Stimulated activated CD4-positive, alpha-beta T cell treated with anti-CD3 and anti-CD28 coated beads, TNF-alpha, amount 100 ng/mL, for 4 hours (primary cell): ENCODE data around the gene CACNB2.

Experiments used
- DNase-seq, 3 experiments: peaks; one replicate each; pipeline ENCODE4 v3.0.0-alpha.2; 2020; ENCODE audit warnings: low read depth in 3 of 3

The CACNB2 gene

GRCh38 chr10:18334116-18334867 lies 194.1 kb downstream of the CACNB2 start:
- no peak for DNase-seq

DNA sequence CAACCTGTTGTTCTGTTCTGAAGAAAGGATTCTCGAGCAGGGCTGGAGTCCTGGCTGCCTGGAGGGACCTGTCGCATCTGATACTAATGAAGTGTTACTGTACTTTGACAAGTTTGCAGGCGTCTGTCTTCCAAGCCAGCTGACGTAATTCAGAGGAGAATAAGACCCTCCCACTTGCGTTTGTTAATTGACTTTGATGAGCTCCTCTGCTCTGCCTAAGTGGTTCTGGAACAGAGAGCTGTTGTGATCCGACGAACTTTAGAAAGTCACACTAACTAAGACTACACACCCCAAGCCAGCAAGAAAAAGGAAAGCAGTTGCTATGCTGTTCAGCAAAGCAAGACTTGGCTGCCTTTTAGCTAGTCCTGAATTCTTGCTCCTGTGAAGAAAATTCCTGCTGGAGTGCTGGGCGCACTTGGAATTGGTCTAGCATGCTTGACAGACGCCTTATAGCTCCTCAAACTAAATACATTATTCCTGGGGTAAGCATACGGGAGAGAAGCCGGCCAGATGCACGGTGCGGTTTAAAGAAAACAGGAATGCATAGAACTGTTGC lies 200.3 kb downstream of the CACNB2 start:
- no peak for DNase-seq

DNA sequence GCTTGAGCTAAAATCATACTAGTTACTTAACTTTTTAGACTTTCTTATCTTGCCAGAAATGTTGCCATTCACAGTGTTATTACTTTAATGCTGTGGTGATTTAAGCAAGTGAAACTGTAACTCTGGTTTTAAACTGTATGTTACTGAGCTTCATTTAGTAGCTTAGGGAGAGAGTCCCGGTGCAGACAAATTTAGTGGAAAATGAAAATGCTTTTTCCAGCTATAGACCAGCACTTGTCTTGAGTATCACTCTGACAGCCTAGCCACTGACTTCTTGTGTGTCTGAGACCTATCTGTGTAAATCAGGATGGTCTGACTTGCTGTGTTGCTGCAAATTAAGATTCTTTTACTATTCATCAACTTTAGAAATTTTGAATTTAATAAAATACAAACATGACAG lies 200.8 kb downstream of the CACNB2 start:
- DNase-seq = no peak

- DNase-seq = no peak
Measured at GRCh38 chr10:18343573-18343972, 203.3 kb downstream of the CACNB2 start.

DNA sequence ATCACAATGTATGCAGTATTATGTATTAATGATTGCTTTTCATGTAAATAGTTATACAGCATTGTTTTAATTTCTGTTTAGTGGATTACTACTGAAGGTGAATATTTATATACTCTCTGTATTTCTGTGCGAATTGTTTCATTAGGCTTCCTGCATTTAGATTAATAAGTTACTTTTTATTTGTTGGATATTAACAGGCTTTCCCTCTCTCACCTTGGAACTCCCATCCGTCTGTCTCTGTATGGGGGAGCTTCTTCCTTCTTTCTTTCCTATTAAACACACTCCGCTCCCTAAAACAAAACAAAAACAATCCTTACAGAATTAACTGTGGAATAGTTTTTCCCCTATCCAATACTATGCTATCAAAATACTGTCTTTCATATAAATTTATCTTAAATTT lies 205.1 kb downstream of the CACNB2 start:
- DNase-seq = no peak

DNA sequence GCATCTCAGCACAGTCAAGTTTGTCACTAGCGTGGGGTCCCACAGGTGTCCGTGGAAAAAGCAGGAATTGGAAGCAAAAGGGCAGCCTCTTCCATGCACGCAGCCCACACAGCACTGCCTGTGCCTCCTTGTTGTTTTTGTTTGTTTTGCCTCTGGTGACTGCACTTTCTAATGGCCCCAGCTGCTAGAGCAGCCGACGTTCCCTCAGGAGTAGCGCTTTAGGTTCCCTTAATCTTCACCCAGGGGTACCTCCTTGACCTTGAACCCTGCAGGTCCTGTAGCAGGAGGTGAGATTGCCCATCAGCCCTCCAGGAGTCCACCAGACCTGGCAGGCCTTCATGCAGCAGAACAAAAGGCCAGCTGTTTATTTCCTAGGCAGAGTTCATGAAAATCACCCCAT lies 210.1 kb downstream of the CACNB2 start:
- no peak for DNase-seq

GRCh38 chr10:18351421-18351820 lies 211.2 kb downstream of the CACNB2 start:
- DNase-seq = no peak

GRCh38 chr10:18352175-18352574 lies 212.0 kb downstream of the CACNB2 start:
- DNase-seq = no peak

DNA sequence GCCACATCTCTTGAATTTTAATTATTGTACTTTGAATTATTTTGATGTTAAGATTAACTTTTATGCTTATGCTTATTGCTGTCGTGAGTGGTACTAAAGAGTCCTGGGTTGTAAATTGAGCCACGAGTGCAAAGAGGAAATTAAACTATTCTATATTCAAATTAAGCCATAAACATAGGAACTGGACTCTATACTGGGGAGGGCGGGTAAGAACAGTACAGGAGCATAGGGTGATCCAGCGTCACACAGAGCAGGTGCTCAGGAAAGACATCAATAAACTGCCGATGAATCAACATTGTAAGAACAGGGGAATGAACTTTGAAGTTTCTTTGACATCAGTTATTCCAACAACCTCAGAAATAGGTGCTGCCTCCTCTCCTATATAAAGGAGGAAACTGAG lies 219.6 kb downstream of the CACNB2 start:
- DNase-seq = no peak

- no peak for DNase-seq
Measured at GRCh38 chr10:18362892-18363291, 222.7 kb downstream of the CACNB2 start.

GRCh38 chr10:18364987-18365775 lies 225.0 kb downstream of the CACNB2 start:
- no peak for DNase-seq

GRCh38 chr10:18367840-18368239 lies 227.6 kb downstream of the CACNB2 start:
- no peak for DNase-seq

- no peak for DNase-seq
Measured at GRCh38 chr10:18368273-18368672, 228.0 kb downstream of the CACNB2 start.

DNA sequence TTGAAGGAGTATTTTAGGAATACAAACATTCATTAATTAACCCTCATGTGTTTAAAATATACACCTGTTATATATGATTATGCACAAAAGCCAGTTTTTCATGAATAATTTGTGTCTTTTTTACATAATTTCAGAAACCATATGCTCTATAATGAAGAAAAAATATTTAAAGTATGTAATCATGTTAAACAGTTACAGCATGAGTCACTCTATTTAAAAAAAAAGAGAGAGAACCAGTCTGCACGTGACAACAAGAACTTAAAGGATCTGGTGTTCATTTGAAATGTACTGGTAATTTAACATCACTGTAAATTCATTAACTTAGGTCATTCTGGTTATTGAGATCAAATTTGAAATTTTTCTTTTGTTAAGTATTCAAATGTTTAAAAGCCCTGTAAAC lies 228.5 kb downstream of the CACNB2 start:
- no peak for DNase-seq

DNA sequence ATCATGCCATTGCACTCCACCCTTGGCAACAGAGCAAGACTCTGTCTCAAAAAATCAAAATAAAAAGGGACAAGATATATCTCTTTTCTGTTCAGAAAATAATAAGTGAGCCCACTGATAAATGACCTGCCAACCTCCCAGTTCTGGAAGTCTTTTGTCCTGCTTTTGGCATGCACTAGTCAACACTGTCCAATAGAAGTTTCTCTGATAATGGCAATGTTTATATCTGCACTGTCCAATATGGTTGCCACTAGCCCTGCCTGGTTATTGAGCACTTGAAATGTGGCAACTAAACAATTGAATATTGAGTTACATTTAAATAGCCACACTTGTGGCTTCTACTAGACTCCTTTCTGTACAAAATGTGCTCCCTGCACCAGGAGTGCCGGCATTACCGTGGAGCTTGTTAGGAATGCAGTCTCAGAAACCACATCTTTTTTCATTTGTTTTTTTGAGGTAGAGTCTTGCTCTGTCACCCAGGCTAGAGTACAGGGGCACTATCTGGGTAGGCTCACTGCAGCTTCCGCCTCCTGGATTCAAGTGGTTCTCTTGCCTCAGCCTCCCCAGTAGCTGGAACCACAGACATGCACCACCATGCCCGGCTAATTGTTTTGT lies 229.7 kb downstream of the CACNB2 start:
- DNase-seq = no peak

DNA sequence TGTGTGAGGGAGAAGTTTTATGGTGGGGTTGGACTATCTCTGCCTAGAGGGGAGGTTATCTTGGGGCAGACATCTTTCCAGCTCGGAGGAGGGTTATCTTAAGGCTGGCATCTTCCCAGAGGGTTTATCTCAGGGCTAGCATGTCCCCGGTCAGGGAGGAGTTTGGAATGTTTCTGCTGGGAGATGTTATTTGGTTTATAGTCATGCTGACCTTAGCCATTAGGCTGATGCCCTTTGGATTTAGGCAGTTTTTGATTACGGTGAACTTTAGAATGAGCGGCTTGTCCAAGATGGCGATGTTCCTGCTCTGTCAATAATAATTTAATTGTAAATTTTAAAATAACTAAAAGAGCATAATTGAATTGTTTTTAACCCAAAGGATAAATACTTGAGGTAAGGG lies 236.4 kb downstream of the CACNB2 start:
- no peak for DNase-seq

DNA sequence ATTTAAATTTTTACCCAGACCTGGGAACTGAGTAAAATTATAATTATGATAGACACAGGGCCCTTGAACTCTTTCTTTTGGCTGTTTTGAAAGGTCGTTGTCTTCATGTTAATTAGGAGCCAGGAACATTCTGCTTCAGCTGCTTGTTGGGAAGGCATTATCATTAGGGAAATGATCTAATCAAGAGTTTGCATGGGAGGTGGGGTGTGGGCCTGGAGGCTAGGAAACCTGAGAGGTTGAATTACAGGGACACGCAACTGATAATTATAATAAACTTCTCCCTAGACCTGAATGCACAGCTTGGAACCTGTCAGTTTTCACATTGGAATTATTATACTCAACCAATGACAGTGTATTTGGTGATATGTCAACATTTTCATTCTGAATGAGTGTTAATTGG lies 237.7 kb downstream of the CACNB2 start:
- DNase-seq = no peak

DNA sequence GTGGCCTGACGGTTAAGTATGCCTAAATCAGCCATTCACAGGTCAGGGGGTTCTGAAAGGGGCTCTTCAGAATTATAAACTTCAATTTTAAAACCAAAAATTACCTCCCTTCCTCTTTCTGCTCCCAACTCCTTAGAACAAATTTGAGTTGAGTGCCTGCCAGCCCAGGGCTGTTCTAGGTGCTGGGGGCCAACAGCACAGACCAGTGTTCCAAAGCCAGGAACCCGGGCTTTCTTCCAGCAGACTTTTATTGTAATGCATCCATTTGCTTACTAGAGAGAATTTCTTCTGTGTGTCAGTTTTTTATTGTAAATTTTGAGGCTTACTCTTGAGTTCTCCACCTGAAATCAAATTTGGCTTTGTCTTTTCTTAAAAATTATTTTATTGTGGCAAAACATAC lies 238.5 kb downstream of the CACNB2 start:
- DNase-seq = no peak

DNA sequence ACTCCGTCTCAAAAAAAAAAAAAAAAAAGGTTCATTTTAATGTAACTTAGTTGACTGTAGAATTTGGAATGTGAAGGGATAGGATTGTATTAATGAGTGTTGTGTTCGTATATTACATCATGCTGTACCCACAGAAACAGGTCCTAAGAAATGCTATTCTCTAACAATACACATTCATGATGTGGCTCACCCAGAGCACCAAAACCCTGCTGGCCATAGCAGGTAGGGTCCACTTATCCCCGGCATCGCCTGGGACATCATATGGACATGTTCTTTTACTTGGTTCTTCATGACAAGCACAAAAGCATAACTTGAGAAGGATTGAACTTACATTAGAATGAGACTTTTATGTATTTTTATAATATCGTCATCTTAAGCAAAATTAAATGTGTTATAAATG lies 241.5 kb downstream of the CACNB2 start:
- DNase-seq = no peak

GRCh38 chr10:18397906-18398305 lies 257.7 kb downstream of the CACNB2 start:
- DNase-seq = no peak

GRCh38 chr10:18399158-18399557 lies 258.9 kb downstream of the CACNB2 start:
- no peak for DNase-seq

- no peak for DNase-seq
Measured at GRCh38 chr10:18400201-18400905, 260.1 kb downstream of the CACNB2 start.
